Measurements from ENCODE around the gene OPA3. TPM values are rescaled to one million over a fixed set of nuclear protein-coding genes. Genes with fewer than 3 reads are reported as not detected.

Gene OPA3
- total RNA-seq, 1 experiment from 2014 or later, result 17.1 TPM

GRCh38 chr19:45478454-45479238 lies 106.0 kb downstream of the OPA3 start:
- intact Hi-C loops (cut with micrococcal nuclease; ENCODE audit: unreplicated experiment), result loop anchor here (1.0 to 2.0 kb wide), 3 partner anchors 39 to 75 kb away; no protein-coding TSS in a partner anchor
- peak overlapping the region; percentile 98 for H3K27ac Mint-ChIP-seq (ENCODE audit: unreplicated experiment)
- TF ChIP-seq CTCF (IDR thresholded peaks at IDR 0.05; ENCODE audit: unreplicated experiment), result peak; percentile 99
- CTCF ChIA-PET, result interaction anchor here (0.6 to 4.7 kb wide), 25 partner anchors 11 to 214 kb away, joined by 3 to 181 read pairs (median 5); partner anchors contain the start of genes ERCC2, FOSB, OPA3 and PPP1R13L
- peak overlapping the region; percentile 52 for H3K4me3 Mint-ChIP-seq (ENCODE audit: low read depth, unreplicated experiment)
- H3K27me3 Mint-ChIP-seq (ENCODE audit: unreplicated experiment), result no peaks in the 10 kb centered on the region
- BruUV-seq (replicated peaks), result TSS peak; percentile 100
- peaks cover 31% of the 10 kb centered on the region for H3K4me1 Mint-ChIP-seq (ENCODE audit: low read depth, unreplicated experiment)
- peak; percentile 92 for DNase-seq
- H3K36me3 Mint-ChIP-seq (ENCODE audit: insufficient read depth, unreplicated experiment), result peaks cover 50% of the 10 kb centered on the region
- no peaks in the 10 kb centered on the region for H3K9me3 Mint-ChIP-seq (ENCODE audit: low read depth, unreplicated experiment)

- Mint-ChIP-seq H3K4me1 (ENCODE audit: low read depth, unreplicated experiment) (peaks cover 34% of the 10 kb centered on the region), H3K36me3 (ENCODE audit: insufficient read depth, unreplicated experiment) (peaks cover 58% of the 10 kb centered on the region), H3K27ac (ENCODE audit: unreplicated experiment) (peak overlapping the region; percentile 98), H3K9me3 (ENCODE audit: low read depth, unreplicated experiment) (no peaks in the 10 kb centered on the region), H3K4me3 (ENCODE audit: low read depth, unreplicated experiment) (peak overlapping the region; percentile 52), H3K27me3 (ENCODE audit: unreplicated experiment) (peaks cover 7% of the 10 kb centered on the region)
- no peak for TF ChIP-seq CTCF (IDR thresholded peaks at IDR 0.05; ENCODE audit: unreplicated experiment)
- intact Hi-C loops (cut with micrococcal nuclease; ENCODE audit: unreplicated experiment), result loop anchor here (1.0 to 2.0 kb wide), 3 partner anchors 39 to 75 kb away; no protein-coding TSS in a partner anchor
- no TSS peak for BruUV-seq (replicated peaks)
- DNase-seq, result peak; percentile 47
- CTCF ChIA-PET, result interaction anchor here (0.6 to 4.7 kb wide), 23 partner anchors 10 to 315 kb away, joined by 3 to 181 read pairs (median 5); partner anchors contain the start of genes DMWD, ERCC2, FOSB and PPP1R13L
Measured at GRCh38 chr19:45477713-45478453, 106.7 kb downstream of the OPA3 start.

Other genes with a start within 250 kb of the OPA3 start
- 3.3 and 4.5 TPM in 2 replicates for gene KLC3, start 244.1 kb downstream of the OPA3 start, total RNA-seq (2022)
- 56.4 and 57.7 TPM in 2 replicates for gene ERCC2, start 214.2 kb downstream of the OPA3 start, total RNA-seq (2022)
- 98.4 and 135 TPM in 2 replicates for gene PPP1R13L, start 179.7 kb downstream of the OPA3 start, total RNA-seq (2022)
- 22.5 and 25.8 TPM in 2 replicates for gene POLR1G, start 178.2 kb downstream of the OPA3 start, total RNA-seq (2022)
- 55.7 and 58.9 TPM in 2 replicates for gene ERCC1, start 160.9 kb downstream of the OPA3 start, total RNA-seq (2022)
- 18.7 and 23.8 TPM in 2 replicates for gene FOSB, start 116.8 kb downstream of the OPA3 start, total RNA-seq (2022)
- gene RTN2, start 87.8 kb downstream of the OPA3 start, total RNA-seq (2022), result 5.7 and 7.2 TPM in 2 replicates
- 5.0 and 6.8 TPM in 2 replicates for gene PPM1N, start 86.4 kb downstream of the OPA3 start, total RNA-seq (2022)
- 194 and 219 TPM in 2 replicates for gene VASP, start 77.3 kb downstream of the OPA3 start, total RNA-seq (2022)
- not detected in 2 replicates for gene GPR4, start 17.4 kb upstream of the OPA3 start, total RNA-seq (2022)
- 93.7 and 94.0 TPM in 2 replicates for gene EML2, start 54.6 kb upstream of the OPA3 start, total RNA-seq (2022)
- 6.9 TPM in 2 replicates for gene GIPR, start 83.4 kb upstream of the OPA3 start, total RNA-seq (2022)
- 603 and 663 TPM in 2 replicates for gene SNRPD2, start 107.2 kb upstream of the OPA3 start, total RNA-seq (2022)
- 20.4 and 20.7 TPM in 2 replicates for gene QPCTL, start 107.9 kb upstream of the OPA3 start, total RNA-seq (2022)
- gene FBXO46, start 146.1 kb upstream of the OPA3 start, total RNA-seq (2022), result 43.8 and 53.6 TPM in 2 replicates
- gene MEIOSIN, start 148.6 kb upstream of the OPA3 start, total RNA-seq (2022), result not detected in 2 replicates
- 12.9 and 15.0 TPM in 2 replicates for gene SIX5, start 184.4 kb upstream of the OPA3 start, total RNA-seq (2022)
- gene DMPK, start 197.7 kb upstream of the OPA3 start, total RNA-seq (2022), result 70.8 and 76.0 TPM in 2 replicates
- gene DMWD, start 208.0 kb upstream of the OPA3 start, total RNA-seq (2022), result 74.9 and 76.9 TPM in 2 replicates
- gene RSPH6A, start 230.5 kb upstream of the OPA3 start, total RNA-seq (2022), result 0.44 and 0.52 TPM in 2 replicates